Fibroblast of lung (primary cell): ENCODE results near the gene UMAD1.

Experiments used
- CTCF ChIP-seq, 2 donors: IDR thresholded peaks in 1 of 2; conservative IDR thresholded peaks in 1 of 2; 1 replicate in 1 of 2; 2 replicates in 1 of 2; pipeline ENCODE4 v1.5.1; 2011 to 2012; ENCODE audit warnings: low read length in 2 of 2, control low read depth in 1 of 2, inconsistent platforms in 1 of 2, low read depth in 1 of 2, mild to moderate bottlenecking in 1 of 2
- EZH2 ChIP-seq: IDR thresholded peaks from 2 replicates; pipeline ENCODE4 v1.5.1; 2012; ENCODE audit warnings: low read length, control low read depth, mild to moderate bottlenecking; ENCODE audit errors: missing control alignments

- TF ChIP-seq CTCF (conservative IDR thresholded peaks at IDR 0.05 in 1 of 2, IDR thresholded peaks at IDR 0.05 in 1 of 2; ENCODE audit: low read depth in 1 of 2, low read length in 2 of 2) (no peak), EZH2 (no peak)
Measured at GRCh38 chr7:7718492-7718891, 77.9 kb downstream of the UMAD1 start, which contains the start of gene RPA3.
